NCI-H1694 (cell line): ENCODE results near the gene DFFB.
A peak's percentile ranks its signal among the peaks of the same experiment; 100 is the strongest.
"Not testable (repeated sequence)": the region's sequence is repeated elsewhere in the genome, so short reads cannot be mapped to it uniquely, and the experiment has no call there.

Source experiments
- DNase-seq: peaks from one replicate; lab custom pipeline; 2025; lab: John Stamatoyannopoulos, UW

The DFFB gene, protein sequence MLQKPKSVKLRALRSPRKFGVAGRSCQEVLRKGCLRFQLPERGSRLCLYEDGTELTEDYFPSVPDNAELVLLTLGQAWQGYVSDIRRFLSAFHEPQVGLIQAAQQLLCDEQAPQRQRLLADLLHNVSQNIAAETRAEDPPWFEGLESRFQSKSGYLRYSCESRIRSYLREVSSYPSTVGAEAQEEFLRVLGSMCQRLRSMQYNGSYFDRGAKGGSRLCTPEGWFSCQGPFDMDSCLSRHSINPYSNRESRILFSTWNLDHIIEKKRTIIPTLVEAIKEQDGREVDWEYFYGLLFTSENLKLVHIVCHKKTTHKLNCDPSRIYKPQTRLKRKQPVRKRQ

DNA sequence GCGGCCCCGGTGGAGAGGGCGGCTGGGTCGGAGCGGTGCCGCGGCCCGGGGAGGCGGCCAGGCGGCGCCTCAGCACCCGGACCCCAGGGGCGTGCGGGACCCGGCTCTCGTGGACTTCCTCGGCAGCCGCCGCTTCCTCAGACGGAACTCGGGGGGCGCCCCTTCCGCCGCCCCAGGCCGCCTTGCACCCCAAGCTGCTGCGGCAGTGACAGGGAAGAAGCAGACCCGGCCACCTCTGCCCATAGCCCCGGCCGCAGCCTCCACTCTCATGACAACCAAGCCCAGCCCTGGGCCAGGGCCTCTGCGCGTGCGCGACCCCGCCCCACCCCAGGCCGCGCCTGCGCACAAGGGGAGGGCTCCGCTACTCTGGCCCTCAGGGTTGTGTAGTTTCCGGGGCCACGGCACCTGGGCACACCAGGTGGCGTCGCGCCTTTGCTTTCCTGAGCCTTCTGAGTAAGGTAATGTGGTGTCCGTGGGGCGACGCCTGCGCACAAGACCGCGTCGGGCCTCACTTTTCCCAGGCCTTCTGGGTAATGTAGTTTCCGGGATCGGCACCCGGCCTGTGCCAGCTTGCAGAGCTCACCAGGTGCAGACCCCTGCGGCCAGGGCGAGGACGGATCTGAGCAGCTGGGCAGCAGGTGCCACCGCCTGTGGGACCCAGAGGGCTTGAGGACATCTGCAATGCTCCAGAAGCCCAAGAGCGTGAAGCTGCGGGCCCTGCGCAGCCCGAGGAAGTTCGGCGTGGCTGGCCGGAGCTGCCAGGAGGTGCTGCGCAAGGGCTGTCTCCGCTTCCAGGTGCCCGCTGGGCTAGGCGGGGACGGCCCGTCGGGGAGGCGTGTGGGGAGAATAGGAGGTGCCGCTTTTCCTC lies at the start of gene DFFB, which contains the start of gene CEP104:
TSS of gene DFFB (plus strand) at position 554 of the 868 bp plus-strand sequence. CDS start at position 682, 128 bp downstream.
TSS of gene CEP104 (minus strand) at position 289 of the 868 bp plus-strand sequence. CDS start 4,804 bp downstream, outside the sequence.
- peak; percentile 83 for DNase-seq

DNA sequence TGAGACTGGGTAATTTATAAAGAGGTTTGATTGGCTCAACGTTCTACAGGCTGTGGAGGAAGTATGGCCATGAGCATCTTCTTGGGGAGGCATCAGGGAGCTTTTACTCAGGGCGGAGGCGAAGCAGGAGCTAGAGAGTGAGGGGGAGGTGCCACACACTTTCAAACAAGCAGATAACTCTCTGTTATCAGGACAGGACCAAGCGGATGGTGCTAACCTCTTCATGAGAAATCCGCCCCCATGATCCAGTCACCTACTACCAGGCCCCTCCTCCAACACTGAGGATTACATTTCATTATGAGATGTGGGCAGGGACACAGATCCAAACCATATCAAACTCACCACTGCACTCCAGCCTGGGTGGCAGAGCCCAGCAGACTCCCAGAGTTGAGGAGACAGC lies 49.5 kb upstream of the DFFB start:
- no peak for DNase-seq

DNA sequence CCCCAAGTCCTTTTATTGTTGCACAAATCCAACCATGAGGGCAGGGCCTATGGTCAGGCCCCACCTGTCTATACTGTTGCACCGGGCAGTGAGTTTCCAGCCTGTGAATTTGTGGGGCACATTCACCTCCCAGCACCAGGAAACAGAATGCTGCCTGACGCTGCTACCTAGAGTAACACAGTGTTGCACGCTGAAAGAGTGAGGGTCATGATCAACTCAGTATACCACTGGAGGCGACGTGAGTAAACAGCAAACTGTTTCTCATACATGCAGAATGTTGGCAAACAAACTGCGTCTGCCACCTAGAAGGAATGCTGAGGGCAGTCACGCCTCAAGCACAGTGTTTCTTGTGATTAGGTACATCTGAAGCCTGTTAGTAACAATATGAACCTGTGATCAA lies 47.6 kb upstream of the DFFB start:
- DNase-seq, result no peak

DNA sequence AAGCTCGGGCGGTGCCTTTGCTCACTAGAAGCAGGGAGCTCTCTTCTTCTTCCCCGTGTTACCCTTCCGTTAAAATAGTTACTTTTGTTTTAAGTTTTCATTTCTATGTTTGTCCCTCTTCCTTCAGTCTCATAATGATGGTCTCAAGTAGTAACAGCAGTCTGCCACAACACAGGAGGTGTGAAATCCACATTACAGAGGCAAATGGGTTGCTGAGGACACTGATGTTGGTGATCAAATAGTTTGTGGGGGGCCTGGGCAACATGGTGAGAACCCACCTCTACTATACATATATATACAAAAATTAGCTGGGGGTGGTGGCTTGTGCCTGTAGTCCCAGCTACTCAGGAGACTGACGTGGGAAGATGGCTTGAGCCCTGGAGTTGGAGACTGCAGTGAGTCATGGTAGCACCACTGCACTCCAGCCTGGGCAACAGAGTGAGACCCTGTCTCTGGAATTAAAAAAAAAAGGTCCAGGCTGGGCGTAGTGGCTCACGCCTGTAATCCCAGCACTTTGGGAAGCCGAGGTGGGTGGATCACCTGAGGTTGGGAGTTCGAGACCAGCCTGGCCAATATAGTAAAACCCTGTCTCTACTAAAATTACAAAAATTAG lies 47.0 kb upstream of the DFFB start:
- not testable (repeated sequence) for DNase-seq

DNA sequence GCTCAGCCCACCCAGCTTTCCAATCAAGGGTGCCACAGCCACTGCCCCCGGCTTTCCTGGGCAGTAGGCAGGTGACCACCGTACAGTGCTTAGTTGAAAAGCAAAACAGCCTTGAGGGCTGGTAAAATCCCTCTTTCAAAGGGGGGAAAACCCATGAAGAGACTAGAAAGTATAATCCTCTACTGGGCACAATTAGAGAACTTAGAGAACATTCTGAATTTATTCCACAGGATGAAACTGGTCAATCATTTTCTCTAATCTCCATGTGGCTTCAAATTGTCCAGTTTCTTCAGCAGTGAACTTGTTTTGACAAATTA lies 45.7 kb upstream of the DFFB start:
- DNase-seq, result no peak

DNA sequence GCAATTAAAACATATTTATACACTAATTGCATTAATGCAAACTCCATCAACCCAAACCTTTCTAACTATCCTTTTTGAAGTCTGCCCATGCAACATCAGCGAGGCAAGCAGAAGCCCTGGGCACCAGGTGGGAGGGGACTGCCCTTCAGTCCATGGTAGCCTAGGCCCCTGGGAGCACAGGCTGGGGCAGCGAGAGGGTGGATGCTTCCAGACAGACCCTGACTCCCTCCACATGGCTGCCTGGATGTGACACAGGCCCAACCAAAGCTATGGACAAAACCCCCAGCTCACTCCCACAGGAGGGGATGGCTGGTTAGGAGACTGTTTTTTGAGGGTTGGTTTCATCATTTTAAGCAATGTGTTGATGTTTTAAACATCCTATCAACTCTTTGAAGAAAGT lies 43.2 kb upstream of the DFFB start:
- DNase-seq, result no peak

DNA sequence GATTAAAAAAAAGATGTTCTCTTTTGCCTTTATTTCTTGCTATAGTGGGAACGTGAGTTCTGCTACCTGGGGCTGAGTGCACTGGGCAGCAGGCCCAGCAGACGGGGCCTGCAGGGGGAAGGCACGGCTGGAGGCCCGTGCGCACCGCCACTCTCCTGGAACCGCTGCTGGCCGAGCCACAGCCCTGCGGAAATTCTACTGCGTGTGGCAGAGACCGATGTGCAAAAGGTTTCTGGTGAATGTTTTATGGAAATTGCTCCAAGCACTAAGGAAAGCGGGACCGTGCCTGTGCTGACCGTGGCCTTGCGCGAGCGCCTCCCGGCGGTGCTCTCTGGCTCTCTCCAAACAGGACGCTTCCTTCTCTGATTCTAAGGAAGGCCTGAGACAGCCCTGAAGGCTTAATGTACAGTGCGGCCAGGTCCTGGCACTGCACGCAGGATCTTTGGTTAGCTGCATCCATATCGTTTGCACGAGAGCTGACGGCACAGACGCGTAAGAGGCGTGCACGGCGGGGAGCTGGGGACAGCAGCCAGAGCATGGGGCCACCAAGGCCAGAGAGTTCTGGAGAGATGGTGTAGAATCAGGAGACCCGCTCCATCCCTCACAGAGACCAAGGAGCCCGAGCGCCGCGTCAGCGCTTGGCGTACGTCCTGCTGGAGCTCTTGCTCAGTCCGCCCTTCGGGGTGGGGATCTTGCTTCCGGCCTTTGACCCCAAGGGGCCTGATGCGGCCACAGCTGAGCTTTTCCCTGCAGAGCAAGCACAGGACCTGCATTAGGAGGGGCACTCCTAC lies 42.3 kb upstream of the DFFB start:
- DNase-seq, result no peak

DNA sequence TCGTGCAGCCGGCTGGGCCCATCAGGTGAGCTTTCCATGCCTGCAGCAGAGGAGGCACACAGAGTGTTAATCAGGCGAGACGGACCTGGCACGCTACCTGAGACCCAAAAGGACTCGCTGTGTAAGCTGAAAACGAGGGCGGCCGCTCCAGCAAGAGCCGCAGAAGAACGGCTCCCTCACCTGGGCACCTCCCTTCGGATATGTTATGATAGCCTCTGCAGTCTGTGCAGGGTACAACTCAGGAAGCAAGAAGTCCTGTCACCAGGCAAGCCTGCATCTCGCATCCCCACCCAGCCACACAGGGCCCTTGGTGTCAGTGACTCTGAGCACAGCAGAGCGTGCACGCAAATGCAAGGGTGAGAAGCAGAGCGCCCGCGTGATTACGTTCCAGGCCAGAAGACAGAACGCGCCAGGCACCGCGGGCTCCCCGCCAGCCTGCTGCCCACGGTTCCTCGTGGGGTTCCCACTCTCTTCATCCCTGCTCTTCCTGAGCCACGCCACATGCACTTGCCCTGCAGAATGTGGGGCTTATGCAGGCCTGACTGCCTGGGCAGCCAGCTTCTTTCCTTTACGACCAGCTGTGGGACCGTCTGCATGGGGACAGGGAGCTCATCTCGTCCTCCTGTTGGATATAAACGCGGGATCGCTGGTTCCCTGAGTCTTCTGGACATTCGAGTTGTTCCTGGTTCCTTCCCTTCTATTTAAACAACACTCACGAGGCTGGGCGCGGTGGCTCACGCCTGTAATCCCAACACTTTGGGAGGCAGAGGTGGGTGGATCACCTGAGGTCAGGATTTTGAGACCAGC lies 40.7 kb upstream of the DFFB start:
- DNase-seq, result no peak

DNA sequence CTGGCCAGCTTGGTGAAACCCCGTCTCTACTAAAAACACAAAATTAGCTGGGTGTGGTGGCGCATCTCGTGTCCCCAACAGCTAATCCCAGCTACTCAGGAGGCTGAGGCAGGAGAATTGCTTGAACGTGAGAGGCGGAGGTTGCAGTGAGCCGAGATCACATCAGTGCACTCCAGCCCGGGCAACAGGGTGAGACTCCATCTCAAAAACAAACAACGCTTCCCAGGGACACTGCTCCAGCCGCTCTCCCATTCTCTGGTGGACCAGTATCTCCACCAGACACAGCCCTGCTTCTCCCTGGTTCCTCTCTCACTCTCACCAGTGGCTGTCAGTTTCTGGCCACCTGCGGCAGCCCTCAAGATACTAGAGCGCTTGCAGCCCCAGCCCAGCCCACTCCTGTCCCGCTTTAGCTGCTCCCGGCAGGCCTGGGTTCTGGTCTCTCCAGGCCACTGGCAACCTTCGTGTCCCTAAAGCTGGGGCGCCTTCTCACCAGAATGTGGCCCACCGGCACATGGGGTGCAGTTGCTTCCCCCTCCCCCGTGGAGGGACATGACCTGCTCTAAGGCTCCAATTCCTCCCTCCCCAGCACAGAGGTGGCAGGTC lies 40.0 kb upstream of the DFFB start:
- no peak for DNase-seq

DNA sequence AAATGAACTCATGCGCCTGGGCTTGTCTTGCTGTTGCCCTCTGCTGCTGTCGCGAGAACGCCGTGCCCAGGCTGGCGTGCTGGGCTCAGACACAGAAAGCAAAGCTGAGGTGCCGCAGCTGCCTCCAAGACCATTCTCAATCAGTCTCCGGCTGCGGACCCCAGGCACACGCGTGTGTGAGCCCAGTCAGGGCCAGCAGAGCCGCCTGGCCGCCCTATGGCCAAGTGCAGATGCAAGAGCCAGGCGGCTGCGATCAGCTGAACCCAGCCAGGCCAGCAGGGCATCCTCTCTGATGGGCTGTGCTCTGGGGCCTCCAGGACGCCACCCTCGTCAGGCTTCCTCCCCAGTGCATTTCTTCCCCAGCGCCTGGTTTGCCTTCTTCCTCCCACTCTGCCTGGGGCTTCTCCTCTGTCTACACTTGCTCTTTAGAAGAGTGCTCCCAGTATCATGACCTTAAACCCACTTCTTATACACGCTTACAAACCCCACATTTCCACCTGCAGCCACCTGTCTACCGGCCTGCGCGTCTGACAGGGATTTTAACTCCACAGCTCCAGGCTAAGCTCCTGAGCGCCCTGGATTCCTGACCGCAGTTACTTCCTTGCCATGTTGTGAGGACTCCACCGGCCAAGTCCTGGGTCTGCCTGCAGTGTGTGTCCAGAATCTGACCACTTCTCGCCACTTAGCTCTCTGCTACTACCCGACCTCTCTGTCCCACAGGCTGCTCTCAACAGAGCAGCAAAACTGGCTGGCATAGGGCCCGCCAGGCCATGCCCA lies 39.3 kb upstream of the DFFB start:
- no peak for DNase-seq

DNA sequence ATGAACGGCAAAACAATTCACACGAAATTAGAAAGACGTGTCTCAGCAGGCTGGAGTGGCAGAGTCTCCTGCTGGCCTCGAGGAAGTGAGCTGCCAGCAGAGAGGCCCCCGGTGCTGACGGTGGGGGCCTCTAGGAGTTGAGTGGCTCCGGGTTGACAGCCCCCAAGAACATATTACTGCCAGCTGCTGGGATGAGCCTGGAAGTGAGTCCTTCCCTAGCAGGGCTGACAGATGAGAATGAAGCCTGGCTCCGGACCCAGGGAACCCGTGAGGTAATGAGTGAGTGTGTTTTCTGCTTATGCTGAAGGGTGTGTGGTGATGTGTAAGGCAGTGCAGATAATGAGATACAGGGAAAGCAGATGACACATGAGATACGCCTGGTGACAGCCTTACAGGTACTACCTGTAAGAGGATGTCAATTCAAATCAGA lies 37.5 kb upstream of the DFFB start:
- DNase-seq, result peak; percentile 15

DNA sequence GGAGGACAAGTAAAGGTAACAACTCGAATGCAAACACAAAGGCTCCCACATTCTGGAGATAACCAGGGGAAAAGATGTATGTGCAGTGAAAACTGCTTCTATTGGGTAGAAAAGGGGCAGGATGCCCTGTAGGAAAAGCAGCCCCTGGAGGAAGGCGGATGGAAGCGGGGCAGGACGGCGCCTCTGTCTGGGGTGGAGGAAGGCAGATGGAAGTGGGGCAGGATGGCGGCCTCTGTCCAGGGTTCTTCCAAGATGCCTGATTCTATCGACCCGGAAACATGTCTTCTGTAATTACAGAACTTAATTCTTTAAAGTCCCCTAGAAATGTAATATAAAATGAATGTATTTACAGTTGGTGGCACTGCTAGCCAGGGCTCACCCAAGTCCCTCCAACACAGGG lies 37.0 kb upstream of the DFFB start:
- DNase-seq, result no peak

DNA sequence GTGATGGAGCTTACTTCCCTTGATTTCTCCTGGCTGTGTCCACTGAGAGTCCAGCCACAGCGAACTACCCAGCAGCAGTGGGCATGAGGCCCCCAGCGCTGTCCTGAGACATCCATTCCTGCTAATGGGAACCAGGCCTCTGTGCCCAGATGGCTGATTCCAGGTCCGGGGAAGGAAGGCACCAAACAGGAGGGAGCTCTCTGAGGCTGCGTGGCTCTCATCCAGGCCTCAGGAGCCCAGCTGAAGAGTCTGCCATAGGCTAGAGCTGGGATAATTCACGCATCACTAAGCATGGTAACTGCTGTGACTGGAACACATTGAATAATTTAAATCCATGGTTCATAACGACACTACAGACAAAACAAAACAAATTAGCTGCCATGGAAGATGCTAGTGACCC lies 36.3 kb upstream of the DFFB start:
- DNase-seq, result peak; percentile 95

DNA sequence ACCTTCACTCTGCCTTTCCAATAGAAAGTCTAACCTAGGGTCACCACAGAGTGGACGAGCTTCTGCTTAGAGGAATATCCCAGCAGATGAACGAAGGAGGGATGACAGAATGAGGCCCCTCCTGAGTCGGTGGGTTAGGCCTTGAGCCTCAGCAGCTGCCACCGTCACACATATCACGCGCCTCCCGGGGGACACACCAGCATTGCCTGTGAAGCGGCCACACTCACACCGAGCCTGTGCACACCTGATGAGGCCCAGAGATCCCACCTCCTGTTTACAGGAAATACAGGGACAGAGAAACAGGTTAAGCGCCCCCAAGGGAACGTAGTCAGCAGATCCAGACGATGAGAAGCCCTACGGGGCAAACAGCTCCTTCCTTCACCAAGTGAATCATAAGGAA lies 35.8 kb upstream of the DFFB start:
- peak; percentile 28 for DNase-seq

DNA sequence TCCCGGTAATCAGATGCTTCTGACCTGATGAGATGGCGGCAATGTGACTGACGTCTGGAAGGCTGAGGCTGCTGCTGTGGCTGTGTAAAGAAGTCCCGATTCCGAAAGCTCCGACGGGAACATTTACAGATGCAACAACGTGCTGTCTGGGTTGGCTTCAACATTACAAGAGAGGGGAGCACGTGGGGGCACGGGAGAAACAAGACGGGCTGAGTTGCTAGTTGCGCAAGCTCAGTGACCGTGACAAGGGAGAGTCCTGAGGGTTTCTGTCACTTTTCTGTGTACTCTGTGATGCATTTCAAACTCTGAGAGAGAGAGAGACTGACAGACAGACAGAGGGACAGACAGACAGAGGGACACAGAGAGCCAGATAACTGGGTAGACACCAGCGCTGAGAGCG lies 35.4 kb upstream of the DFFB start:
- DNase-seq, result no peak

DNA sequence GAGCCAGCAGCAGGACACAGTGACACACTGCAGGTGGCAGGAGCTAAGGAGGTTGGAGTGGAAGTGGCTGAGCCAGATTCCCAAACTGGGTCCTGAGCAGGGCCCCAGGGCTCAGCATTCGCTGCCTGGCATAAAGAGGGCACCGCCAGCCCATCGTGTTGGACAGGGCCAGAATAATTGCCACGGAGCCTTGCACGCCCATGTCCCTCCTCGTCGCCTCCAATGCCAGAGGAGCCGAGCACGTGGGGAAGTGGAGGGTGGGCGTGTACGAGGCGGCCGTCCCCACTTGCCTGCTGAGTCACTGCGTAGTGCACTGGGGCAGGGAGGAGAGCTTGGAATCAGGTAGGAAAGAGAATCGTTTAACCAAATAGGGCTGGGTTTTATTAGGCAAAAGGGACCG lies 34.9 kb upstream of the DFFB start:
- no peak for DNase-seq

DNA sequence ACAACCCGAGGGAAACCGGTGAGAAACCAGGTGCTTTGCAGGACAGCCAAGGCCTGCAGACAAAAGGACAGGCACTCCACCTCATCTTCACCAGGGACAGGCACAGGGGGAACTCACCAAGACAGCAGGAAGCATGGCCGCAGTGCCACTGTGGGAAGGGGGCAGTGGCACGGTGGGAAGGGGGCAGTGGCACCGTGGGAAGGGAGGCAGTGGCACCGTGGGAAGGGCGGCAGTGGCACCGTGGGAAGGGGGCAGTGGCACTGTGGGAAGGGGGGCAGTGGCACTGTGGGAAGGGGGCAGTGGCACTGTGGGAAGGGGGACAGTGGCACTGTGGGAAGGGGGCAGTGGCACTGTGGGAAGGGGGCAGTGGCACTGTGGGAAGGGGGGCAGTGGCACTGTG lies 32.6 kb upstream of the DFFB start:
- DNase-seq, result no peak

DNA sequence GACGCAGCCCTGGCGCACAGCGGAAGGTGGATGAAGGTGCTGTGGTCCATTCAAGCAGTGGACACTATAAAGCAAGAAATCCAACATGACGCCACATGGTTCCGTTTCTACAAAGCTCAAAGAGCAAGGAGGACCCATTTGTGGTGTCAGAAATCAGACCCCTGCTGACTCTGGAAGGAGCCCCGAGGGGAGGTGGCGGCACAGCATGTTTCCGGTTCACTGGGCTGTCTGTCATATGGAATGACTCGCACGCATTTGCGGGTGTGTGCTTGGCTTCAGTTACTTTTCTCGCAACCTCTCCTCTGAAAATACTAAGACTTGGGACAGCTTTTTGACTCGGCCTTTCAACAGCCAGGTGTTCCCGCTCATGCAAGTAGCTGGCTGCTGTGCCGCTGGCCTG lies 31.9 kb upstream of the DFFB start:
- DNase-seq, result no peak

DNA sequence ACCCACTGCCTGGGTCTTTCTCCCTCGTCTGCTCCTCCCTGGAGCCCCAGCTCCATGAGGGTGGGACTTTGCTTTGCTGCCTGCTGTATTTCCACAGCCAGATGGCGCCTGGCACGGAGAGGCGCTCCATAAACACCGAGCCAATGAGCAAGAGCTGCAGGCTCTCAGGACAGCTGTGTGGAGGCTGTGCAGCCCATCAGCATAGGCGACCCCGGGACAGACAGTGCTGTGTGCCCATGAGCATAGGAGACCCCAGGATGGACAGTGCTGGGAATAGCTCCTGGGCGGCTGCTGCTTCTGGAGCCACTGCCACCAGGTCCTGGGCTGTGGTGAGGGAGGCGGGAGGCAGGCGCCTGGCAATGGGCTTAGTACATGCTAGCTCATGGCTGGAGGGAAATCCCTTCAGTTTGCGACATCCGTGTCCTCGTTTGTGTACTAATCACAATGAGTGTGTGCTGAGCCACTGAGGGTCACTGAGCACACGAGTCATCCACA lies 29.4 kb upstream of the DFFB start:
- DNase-seq, result peak; percentile 58

DNA sequence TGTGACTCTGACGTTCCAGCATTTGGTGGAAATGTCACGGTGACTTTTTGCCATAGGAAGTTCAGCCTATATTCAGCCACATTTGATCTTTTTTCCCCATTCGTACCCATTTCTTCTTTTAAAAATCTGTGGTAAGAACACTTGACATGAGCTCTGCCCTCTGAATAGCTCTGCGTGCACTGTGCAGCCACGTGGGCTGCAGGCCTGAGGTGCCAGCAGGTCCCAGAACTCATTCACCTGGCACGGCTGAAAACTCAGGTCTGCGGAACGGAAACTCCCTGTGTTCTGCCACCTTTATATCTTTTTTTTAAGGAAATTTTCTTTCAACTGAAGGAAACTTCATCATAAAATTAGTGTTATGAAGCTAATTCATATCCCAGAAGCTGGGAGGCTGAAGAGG lies 28.9 kb upstream of the DFFB start:
- DNase-seq, result no peak
